GM15510 (cell line): ENCODE measurements around the gene ACO2.

Source experiments
- POLR2A ChIP-seq: IDR thresholded peaks from 3 replicates; pipeline ENCODE4 v1.6.1; 2011; ENCODE audit warnings: borderline replicate concordance; ENCODE audit not compliant: insufficient read length; ENCODE audit errors: extremely low read depth

Gene ACO2

DNA sequence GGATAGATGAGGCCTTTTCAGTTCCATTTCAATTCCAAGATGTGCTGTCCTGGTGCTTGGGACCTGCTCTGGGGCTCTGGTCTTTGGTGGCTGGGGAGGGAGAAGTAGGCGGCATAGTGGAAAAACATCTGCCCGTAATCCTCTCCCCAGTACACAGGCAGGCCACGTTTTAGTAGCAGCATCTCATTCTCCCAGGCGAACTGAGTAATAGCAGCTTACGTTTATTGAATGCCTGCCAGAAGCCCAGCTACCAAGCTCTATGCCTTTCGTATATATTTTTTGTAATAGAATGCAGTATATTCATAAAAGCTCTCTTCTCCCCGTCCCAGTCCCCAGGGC lies 11.4 kb downstream of the ACO2 start:
- no peak for TF ChIP-seq POLR2A

DNA sequence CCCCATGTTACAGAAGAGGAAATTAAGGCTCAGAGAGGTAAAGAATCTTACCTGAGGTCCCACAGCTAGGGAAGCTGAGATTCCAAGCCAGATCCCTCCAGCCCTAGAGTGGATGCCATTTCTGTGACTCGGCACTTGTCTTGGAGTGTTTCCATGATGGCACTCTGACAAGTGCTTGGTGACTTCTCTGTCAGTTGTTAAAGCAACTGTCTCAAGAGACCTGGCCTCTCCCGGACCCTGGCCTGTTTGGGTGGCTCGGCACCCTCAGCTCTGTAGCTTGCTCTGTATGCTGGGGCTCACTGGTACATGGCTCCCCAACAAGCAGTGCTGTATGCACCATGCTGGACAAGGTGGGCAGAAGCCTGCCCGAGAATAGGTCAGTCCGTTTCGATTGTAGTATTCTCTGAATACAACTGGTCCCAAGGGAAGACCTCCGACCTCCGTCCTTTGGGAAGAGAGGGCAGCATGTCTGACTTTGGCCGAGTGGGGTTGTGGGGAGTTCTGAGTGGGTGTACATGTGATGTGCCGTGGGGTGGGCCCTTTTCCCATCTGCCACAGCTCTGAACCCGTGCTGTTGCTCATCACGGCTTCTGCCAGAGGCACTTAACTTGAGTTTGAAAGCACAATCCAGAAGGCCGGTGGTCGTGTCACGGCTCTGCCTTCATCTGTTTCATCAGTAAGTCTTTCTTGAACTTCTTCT lies 12.4 kb downstream of the ACO2 start:
- no peak for TF ChIP-seq POLR2A

DNA sequence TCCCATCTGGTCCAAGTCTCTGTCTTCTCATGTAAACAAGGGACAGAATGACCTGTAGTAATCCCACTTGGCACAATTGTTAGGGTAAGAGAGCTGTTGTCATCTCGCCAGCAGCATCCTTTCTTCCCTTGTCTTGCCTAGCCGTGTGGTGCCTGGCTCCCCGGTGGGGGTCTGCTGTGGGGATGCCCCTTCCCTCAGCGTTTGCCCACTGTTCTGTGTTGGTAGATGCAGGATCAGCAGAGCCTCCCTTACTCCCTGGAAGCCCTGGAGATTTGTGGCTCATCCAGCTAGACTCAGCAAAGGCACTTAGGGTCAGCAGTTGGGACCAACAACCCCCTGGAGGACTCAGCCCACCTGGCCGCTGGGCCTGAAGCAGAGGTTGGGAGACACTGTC lies 13.0 kb downstream of the ACO2 start:
- no peak for TF ChIP-seq POLR2A

- TF ChIP-seq POLR2A: no peak
Observed at GRCh38 chr22:41482319-41482935, 13.5 kb downstream of the ACO2 start.

DNA sequence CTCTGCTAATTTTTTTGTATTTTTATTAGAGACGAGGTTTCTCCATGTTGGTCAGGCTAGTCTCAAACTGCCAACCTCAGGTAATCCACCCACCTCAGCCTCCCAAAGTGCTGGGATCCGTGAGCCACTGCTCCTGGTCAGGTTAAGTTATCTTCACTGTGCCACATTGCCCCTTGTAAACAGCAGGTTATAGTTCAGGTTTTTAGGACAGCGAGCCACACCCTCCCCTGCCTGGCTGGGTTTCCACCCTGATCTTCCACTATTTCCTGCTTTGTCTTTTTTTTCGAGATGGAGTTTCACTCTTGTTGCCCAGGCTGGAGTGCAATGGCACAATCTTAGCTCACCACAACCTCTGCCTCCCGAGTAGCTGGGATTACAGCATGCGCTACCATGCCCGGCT lies 16.1 kb downstream of the ACO2 start:
- no peak for TF ChIP-seq POLR2A

DNA sequence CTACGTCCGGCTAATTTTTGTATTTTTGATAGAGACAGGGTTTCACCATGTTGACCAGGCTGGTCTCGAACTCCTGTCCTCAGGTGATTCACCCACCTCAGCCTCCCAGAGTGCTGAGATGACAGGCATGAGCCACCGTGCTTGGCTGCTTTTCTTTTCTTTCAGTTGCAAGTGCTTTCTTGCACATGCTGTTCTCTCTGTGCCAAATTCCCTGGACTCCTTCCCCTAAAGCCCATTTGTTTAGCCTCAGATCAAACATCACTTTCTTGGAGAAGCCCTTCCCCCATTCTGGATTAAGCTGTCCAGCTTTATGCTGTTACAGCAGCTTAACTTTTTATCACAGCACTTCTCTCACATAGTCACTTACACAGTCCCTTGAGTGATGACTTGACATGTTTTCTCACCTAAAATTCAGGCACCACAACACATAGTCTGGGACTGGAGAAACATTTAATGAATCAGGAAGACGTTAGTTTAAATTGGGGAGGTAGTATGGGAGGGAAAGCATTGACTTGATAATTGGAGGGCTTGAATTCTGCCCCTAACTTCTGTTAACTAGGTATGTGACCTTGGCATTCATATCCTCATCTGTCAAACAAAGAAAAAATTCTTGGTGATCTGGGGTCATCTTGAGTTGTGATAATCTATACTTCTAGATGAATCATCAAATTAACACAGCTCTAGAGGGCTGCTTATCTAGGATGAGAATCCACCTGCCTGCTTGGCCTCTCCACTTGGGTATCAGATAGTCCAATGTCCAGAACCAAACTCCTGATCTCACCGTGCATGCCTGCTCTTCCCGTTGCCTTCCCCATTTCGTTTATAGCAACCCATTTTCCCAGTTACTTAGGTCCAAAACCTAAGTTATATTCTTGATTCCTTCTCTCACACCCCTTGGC lies 18.4 kb downstream of the ACO2 start:
- TF ChIP-seq POLR2A: no peak

DNA sequence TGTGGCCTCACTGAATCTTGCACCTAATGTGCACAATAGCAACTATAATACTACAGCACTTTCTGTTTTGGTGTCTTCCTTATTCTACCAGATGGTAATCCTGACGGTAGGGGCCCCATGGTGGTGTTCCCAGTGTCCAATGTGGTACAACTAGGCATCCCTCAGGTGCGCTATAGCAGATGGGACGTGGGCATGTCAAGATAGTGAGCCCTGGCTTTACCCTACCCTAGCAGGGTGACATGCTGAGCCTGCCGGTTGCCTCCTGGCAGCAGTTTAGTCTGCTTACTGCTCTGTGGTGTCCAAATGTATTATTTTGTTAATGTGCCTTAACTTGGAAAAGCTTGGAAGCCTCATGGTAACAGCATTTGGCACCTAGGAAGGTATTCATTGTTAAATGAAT lies 19.2 kb downstream of the ACO2 start:
- TF ChIP-seq POLR2A: no peak

DNA sequence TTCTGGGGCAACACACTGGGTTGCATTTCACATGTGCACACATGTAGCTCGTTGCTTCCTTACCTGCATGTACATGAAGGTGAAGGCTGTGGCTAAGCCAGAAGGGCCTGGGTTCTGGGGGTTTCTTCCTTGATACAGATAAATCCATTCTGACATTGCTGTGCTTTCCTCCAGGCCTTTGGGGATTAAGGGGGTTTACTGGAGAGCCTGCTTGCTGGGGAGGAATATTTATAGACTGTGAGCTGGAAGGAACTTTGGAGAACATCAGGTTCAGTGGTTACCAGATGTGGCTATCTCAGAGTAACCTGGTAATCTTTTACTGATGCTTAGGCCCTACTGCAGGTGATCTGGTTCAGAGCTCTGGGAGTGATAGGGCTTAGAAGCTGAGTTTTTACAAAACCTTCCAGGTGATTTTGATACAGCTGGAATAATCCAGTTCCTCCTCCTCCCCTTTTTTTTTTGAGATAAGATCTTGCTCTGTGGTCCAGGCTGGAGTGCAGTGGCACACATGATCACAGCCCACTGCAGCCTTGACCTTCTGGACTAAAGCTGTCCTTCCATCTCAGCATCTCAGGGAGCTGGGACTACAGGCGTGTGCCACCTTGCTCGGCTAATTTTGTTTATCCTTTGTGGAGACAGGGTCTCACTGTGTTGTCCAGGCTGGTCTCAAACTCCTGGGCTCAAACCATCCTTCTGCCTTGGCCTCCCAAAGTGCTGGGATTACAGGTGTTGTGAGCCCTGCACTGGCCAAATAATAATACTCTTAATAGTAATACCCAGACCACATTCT lies 19.9 kb downstream of the ACO2 start:
- no peak for TF ChIP-seq POLR2A

- TF ChIP-seq POLR2A: no peak
Observed at GRCh38 chr22:41491374-41492100, 22.6 kb downstream of the ACO2 start.

GRCh38 chr22:41498303-41498835 lies 29.5 kb downstream of the ACO2 start:
- no peak for TF ChIP-seq POLR2A

- TF ChIP-seq POLR2A: no peak
Observed at GRCh38 chr22:41499624-41500280, 30.8 kb downstream of the ACO2 start.

DNA sequence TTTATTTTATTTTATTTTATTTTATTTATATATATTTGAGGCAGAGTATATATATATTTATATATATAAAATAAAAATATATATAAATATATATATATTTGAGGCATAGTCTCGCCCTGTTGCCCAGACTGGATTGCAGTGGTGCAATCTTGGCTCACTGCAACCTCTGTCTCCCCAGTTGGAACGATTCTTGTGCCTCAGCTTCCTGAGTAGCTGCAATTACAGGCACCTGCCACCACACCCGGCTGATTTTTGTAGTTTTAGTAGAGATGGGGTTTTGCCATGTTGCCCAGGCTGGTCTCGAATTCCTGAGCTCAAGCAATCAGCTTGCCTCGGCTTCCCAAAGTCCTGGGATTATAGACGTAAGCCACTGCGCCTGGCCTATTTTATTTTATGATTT lies 31.4 kb downstream of the ACO2 start:
- TF ChIP-seq POLR2A: no peak

DNA sequence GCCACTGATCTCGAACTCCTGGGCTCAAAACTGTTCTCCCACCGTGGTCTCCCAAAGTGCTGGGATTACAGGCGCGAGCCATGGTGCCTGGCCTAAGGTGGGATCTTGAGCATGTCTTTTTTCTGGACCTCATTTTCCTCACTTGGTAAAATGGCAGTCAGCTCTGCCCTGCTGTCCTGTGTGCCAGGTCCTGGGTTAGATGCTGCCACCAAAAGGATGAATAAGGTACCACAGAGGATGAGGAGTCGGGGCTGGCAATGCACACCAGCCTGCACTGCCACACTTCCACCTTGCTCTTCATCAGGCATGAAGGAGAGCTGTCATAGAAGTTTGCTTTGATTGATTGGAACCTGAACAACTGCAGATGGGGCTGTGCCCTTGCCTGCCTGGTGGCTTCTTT lies 32.3 kb downstream of the ACO2 start:
- no peak for TF ChIP-seq POLR2A

- TF ChIP-seq POLR2A: no peak
Observed at GRCh38 chr22:41504397-41504796, 35.5 kb downstream of the ACO2 start.

GRCh38 chr22:41504816-41505215 lies 35.9 kb downstream of the ACO2 start:
- TF ChIP-seq POLR2A: no peak
